LNCaP clone FGC (cell line): ENCODE results near the gene COL6A3.

Experiments used
- DNase-seq: peaks from one replicate; pipeline ENCODE4 v3.0.0-alpha.2; 2011; ENCODE audit warnings: low read depth
- H3K4me3 ChIP-seq: 2 replicates; pipeline ENCODE4 v1.5.1; 2011; ENCODE audit warnings: mild to moderate bottlenecking, low read depth, low read length, control low read depth
- CTCF ChIP-seq: IDR thresholded peaks from 2 replicates; pipeline ENCODE4 v1.5.1; 2012; ENCODE audit warnings: mild to moderate bottlenecking; ENCODE audit not compliant: control insufficient read depth, insufficient read depth; ENCODE audit errors: extremely low read depth

Gene COL6A3

GRCh38 chr2:237397072-237397471 is 16.9 kb downstream of the COL6A3 start:
- H3K4me3 ChIP-seq: no peak overlapping the region
- no peak for DNase-seq
- no peak for TF ChIP-seq CTCF

DNA sequence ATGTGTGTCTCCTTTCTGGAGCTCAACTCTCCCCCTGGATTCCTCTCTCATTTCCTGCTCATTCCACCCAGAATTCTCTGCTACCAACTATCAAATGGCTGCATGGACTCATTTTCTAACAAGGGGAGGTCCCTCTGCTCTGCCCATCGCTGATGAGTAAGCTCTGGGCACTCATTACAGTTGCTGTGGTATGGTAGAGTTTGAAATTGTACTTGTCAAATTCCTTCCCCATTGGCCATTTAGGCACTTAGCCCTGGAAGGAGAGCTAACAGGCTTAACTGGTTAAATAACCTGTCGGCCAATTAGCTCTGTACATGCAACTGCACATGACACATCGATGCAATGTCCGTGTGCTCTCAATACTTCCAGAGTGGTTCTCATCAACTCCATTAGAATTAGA is 20.4 kb downstream of the COL6A3 start:
- no peak for DNase-seq
- no peak overlapping the region for H3K4me3 ChIP-seq
- TF ChIP-seq CTCF: no peak

DNA sequence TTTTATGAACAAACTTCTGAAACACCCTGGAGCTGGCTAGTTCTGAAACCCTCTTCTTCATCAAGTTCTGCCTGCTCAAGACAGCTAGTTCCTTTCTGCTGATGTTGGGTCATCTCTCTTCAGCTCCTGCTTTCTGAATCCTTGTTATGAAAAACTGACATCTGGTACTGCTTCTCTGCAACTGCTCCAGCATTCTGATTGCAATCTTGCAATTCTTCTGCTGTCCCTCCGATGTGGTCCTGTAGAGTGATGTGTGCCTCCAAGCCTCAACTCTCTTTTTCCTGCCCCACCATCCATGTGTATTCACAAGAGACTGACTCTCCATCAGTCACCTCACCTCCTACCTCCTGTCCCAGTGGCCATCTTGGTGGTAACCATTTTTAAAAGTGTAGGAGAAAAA is 21.8 kb downstream of the COL6A3 start:
- H3K4me3 ChIP-seq: no peak overlapping the region
- no peak for DNase-seq
- TF ChIP-seq CTCF: no peak

GRCh38 chr2:237391140-237391539 is 22.8 kb downstream of the COL6A3 start:
- no peak for DNase-seq
- H3K4me3 ChIP-seq: no peak overlapping the region
- no peak for TF ChIP-seq CTCF

DNA sequence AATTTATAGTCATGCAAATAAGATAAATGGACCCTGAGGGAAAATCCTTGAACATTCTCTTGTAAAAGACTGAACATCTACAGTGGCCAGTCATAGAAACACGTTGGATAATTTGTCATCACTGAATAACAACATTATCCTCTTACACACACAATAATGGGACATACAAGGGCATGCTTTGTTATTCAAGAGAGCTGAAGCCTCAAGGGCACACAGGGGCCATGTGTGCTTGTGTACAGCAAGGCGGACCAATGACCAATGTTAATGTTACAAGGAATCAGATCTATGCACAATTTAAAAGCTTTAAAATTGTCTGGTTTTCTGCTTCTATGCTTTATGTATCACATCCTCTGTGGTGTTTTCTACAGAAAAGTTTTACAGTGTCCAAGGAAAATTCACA is 23.7 kb downstream of the COL6A3 start:
- DNase-seq: no peak
- no peak for TF ChIP-seq CTCF
- H3K4me3 ChIP-seq: no peak overlapping the region

- H3K4me3 ChIP-seq: no peak overlapping the region
- no peak for TF ChIP-seq CTCF
- no peak for DNase-seq
Measured at GRCh38 chr2:237389831-237390230, 24.1 kb downstream of the COL6A3 start.

GRCh38 chr2:237388036-237388435 is 25.9 kb downstream of the COL6A3 start:
- H3K4me3 ChIP-seq: no peak overlapping the region
- no peak for DNase-seq
- TF ChIP-seq CTCF: no peak
